Heart left ventricle (tissue), 16 donors: ENCODE measurements around the gene BRIP1. TPM values are rescaled to one million over a fixed set of nuclear protein-coding genes. Genes with fewer than 3 reads are reported as not detected.

Experiments used
- ATAC-seq, 4 donors: fragments of 200-7000 bp; cut with Tn5 transposase; one replicate each; pipeline ENCODE4 v1.9.1; 2020 to 2022; ENCODE audit warnings: moderate library complexity in 4 of 4, mild to moderate bottlenecking in 3 of 4, moderate number of reproducible peaks in 1 of 4
- DNase-seq, 5 donors: peaks; one replicate each; pipeline ENCODE4 v3.0.0-alpha.2; 2020
- H3K27ac ChIP-seq, 12 donors: fragments of 200-600 bp; sonication (generic) in 4 of 12; one replicate each; pipeline versions ENCODE4 v1.5.0 to v1.8.0; 2016 to 2022; ENCODE audit warnings: mild to moderate bottlenecking in 2 of 12
- H3K27me3 ChIP-seq, 9 donors: fragments of 200-600 bp; sonication (generic) in 2 of 9; one replicate each; pipeline versions ENCODE4 v1.5.1 to v1.8.0; 2016 to 2022; ENCODE audit warnings: mild to moderate bottlenecking in 3 of 9
- H3K36me3 ChIP-seq, 9 donors: fragments of 200-600 bp; sonication (generic) in 2 of 9; one replicate each; pipeline versions ENCODE4 v1.5.0 to v1.8.0; 2018 to 2022; ENCODE audit warnings: mild to moderate bottlenecking in 2 of 9
- H3K4me1 ChIP-seq, 12 donors: fragments of 200-600 bp; sonication (generic) in 4 of 12; one replicate each; pipeline versions ENCODE4 v1.5.0 to v1.8.0; 2016 to 2022; ENCODE audit warnings: mild to moderate bottlenecking in 3 of 12
- H3K4me3 ChIP-seq, 12 donors: fragments of 200-600 bp; sonication (generic) in 4 of 12; one replicate each; pipeline versions ENCODE4 v1.5.0 to v1.8.0; 2017 to 2022; ENCODE audit warnings: mild to moderate bottlenecking in 9 of 12, moderate library complexity in 4 of 12
- H3K9me3 ChIP-seq, 12 donors: fragments of 200-600 bp; sonication (generic) in 4 of 12; one replicate each; pipeline versions ENCODE4 v1.5.0 to v1.8.0; 2016 to 2022; ENCODE audit warnings: mild to moderate bottlenecking in 1 of 12
- CTCF ChIP-seq, 12 donors: fragments of 200-600 bp; sonication (generic) in 4 of 12; IDR thresholded peaks; one replicate each; pipeline versions ENCODE4 v1.5.0 to v1.8.0; 2018 to 2022; ENCODE audit warnings: antibody characterized with exemption in 12 of 12, mild to moderate bottlenecking in 5 of 12
- POLR2A ChIP-seq, 2 donors: fragments of 450-650 bp; IDR thresholded peaks; one replicate each; pipeline ENCODE4 v1.6.1; 2017; ENCODE audit warnings: antibody characterized with exemption in 2 of 2, mild to moderate bottlenecking in 2 of 2, moderate library complexity in 2 of 2
- WGBS, 4 donors: extraction: QIAGEN DNeasy Blood & Tissue Kit in 2 of 4; methylation state at CpG; one replicate each; pipeline versions ENCODE4 v1.1.5 to v1.1.7; 2013 to 2018; 5-methylcytosine and 5-hydroxymethylcytosine counted together
- intact Hi-C, 10 donors: fragments of 100-400 bp; cut with DNase I; formaldehyde crosslinking; loops; one replicate each; pipeline versions ENCODE4 v1.11.1 to v1.14.2; 2022
- polyA plus RNA-seq, 2 donors: library from polyadenylated mRNA; stranded (reverse); fragments of 200-250 nt; gene quantifications; one replicate each; pipeline ENCODE4 v1.2.3, GENCODE V29; 2013
- total RNA-seq, 9 donors: library from RNA; depleted of rRNA in 2 of 9; stranded (reverse); fragments of >200 nt in 2 of 9; fragmentation: NEBNext Ultra II Directional in 3 of 9; extraction: Animal tissue kit (Norgen Biotek cat#: 25700) in 3 of 9; gene quantifications; one replicate each; pipeline versions ENCODE4 v1.1.0 to v1.2.4, GENCODE V29; 2016 to 2023
- donor health status: ischemic (EF 13 %, LVEDD 7.1; RV severe dilation, severe dysfunction).
- donor health status: healthy with polysubstance abuse.
- donor health status: DM: no; HTN: yes; CAD: no.
- donor health status: DM: no; HTN: no; CAD: no.
- donor health status: ischemic (EF 25% LVEDD 6.9; RV normal size, moderate dysfunction).
- donor health status: ischemic (EF 25% LVEDD 5.7; RV mildly dilated, moderate dysfunction).
- donor health status: healthy.
- donor health status: DM: yes; HTN: yes; CAD: no.
- donor health status: ischemic (EF 35%, LVEDD 5.7; RV mildly dilated, moderate dysfunction).
- donor health status: nonischemic (EF 11% LVEDD 7.7; RV severe dilation, severe dysfunction).
- donor health status: DM: yes; HTN: yes; CAD: no.
- donor health status: PGD.
- donor health status: ischemic (EF 29% LVEDD 5.4; RV normal size, mild dysfunction).
- donor health status: nonischemic (EF 23%, LVEDD 6.1; RV moderate dilation, normal function).

BRIP1 gene
- total and polyA plus RNA-seq, 11 donors, result 0.04 to 2.2 (median 0.12) TPM; not detected in 3

- Histone ChIP-seq H3K27ac (no peak overlapping the region), H3K36me3 (no peaks in the 10 kb centered on the region), H3K4me1 (no peaks in the 10 kb centered on the region), H3K27me3 (no peaks in the 10 kb centered on the region), H3K4me3 (no peak overlapping the region), H3K9me3 (no peaks in the 10 kb centered on the region)
- ATAC-seq, result no peak
- 91 to 95% (median 92%) methylated on average over 1 of the region's 1 CpG for WGBS, 4 donors
- TF ChIP-seq CTCF (IDR thresholded peaks at IDR 0.05) (no peak), POLR2A (IDR thresholded peaks at IDR 0.05) (no peak)
- intact Hi-C loops, result no loop called here
- no peak for DNase-seq
These were observed 63.4 kb downstream of the BRIP1 start for GRCh38 chr17:61799812-61800484.

GRCh38 chr17:61797283-61797682 lies 66.0 kb downstream of the BRIP1 start:
- Histone ChIP-seq H3K4me3 (no peak overlapping the region), H3K9me3 (no peaks in the 10 kb centered on the region), H3K4me1 (no peaks in the 10 kb centered on the region), H3K27ac (no peak overlapping the region), H3K36me3 (no peaks in the 10 kb centered on the region), H3K27me3 (no peaks in the 10 kb centered on the region)
- 94% methylated on average over 2 of the region's 2 CpGs for WGBS, 4 donors
- intact Hi-C loops, result no loop called here
- no peak for DNase-seq
- no peak for TF ChIP-seq CTCF (IDR thresholded peaks at IDR 0.05)
- TF ChIP-seq POLR2A (IDR thresholded peaks at IDR 0.05), result no peak
- no peak for ATAC-seq

DNA sequence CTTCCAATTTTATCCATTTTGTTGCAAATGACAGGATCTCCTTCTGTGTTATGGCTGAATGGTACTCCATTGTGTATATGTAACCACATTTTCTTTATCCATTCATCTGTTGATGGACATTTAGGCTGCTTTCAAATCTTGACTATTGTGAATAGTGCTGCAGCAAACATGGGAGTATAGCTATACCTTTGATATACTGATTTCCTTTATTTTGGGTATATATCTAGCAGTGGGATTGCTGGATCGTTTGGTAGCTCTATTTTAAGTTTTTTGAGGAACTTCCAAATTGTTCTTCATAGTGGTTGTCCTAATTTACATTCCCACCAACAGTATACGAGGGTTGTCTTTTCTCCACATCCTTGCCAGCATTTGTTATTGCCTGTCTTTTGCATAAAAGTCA lies 67.8 kb downstream of the BRIP1 start:
- H3K4me1 ChIP-seq, result no peaks in the 10 kb centered on the region
- TF ChIP-seq CTCF (IDR thresholded peaks at IDR 0.05) (no peak), POLR2A (IDR thresholded peaks at IDR 0.05) (no peak)
- intact Hi-C loops, result no loop called here
- H3K9me3 ChIP-seq, result no peaks in the 10 kb centered on the region
- H3K27ac ChIP-seq, result no peak overlapping the region
- WGBS, 4 donors, result 89 to 93% (median 89%) methylated on average over 2 of the region's 2 CpGs
- H3K36me3 ChIP-seq, result no peaks in the 10 kb centered on the region
- no peaks in the 10 kb centered on the region for H3K27me3 ChIP-seq
- DNase-seq, result no peak
- no peak overlapping the region for H3K4me3 ChIP-seq
- ATAC-seq, result no peak

DNA sequence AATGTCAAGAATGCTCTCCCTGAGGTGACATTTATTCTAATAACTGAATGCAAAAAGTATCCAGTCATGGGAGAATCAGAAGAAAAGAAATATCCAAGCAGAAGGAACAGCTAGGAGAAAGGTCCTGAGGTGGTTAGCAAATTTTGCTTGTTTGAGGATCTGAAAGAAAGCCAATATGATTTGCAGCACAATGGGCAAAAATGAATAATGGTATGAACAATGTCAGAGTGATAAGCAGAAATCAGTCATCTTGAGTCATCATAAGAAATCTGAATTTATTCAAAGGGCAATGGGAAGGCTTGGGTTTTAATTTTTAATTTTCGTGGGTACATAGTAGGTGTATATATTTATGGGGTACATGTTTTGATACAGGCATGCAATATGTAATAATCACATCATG lies 68.5 kb downstream of the BRIP1 start:
- no peaks in the 10 kb centered on the region for H3K36me3 ChIP-seq
- 93 to 98% (median 96%) methylated on average over 1 of the region's 1 CpG for WGBS, 4 donors
- DNase-seq (no peak), ATAC-seq (no peak)
- TF ChIP-seq CTCF (IDR thresholded peaks at IDR 0.05) (no peak), POLR2A (IDR thresholded peaks at IDR 0.05) (no peak)
- no peak overlapping the region for H3K4me3 ChIP-seq
- no peaks in the 10 kb centered on the region for H3K4me1 ChIP-seq
- intact Hi-C loops, result no loop called here
- no peaks in the 10 kb centered on the region for H3K27me3 ChIP-seq
- H3K27ac ChIP-seq, result no peak overlapping the region
- H3K9me3 ChIP-seq, result no peaks in the 10 kb centered on the region
